ENCODE results near the gene PNPLA1.
A peak's percentile ranks its signal among the peaks of the same experiment; 100 is the strongest.

The PNPLA1 gene

GRCh38 chr6:36232172-36232571 is 37.7 kb upstream of the PNPLA1 start (continued):
- TF ChIP-seq AEBP2 (tag by site-specific recombination; IDR thresholded peaks at IDR 0.05; ENCODE audit: borderline replicate concordance) (no peak), ZNF596 (tag by site-specific recombination; IDR thresholded peaks at IDR 0.05) (no peak), ZNF221 (tag by site-specific recombination; IDR thresholded peaks at IDR 0.05; ENCODE audit: borderline replicate concordance) (no peak), GLIS1 (tag by site-specific recombination; IDR thresholded peaks at IDR 0.05) (no peak), ZNF549 (tag by site-specific recombination; IDR thresholded peaks at IDR 0.05) (no peak), ZBTB21 (tag by site-specific recombination; IDR thresholded peaks at IDR 0.05) (no peak)

GRCh38 chr6:36235309-36235708 is 34.6 kb upstream of the PNPLA1 start:
- TF ChIP-seq FEZF1 (tag by site-specific recombination; IDR thresholded peaks at IDR 0.05) = no peak
- no peak for TF ChIP-seq HOXC10 (CRISPR knock-in tag; IDR thresholded peaks at IDR 0.05)
- TF ChIP-seq ZBTB44 (tag by site-specific recombination; IDR thresholded peaks at IDR 0.05) = no peak
- no peak for TF ChIP-seq ZNF335 (tag by site-specific recombination; conservative IDR thresholded peaks at IDR 0.05)
- no peak for TF ChIP-seq ZNF791 (tag by site-specific recombination; IDR thresholded peaks at IDR 0.05)
- TF ChIP-seq ZNF529 (tag by site-specific recombination; IDR thresholded peaks at IDR 0.05; ENCODE audit: insufficient replicate concordance) = no peak
- TF ChIP-seq ZFP69B (tag by site-specific recombination; IDR thresholded peaks at IDR 0.05) = no peak
- TF ChIP-seq ZIC2 (tag by site-specific recombination; IDR thresholded peaks at IDR 0.05) = peak; percentile 22; the same call in 1 of the 2 replicates
- ChIA-PET POLR2A (no interaction called here), CTCF (no interaction called here)

GRCh38 chr6:36235862-36236261 is 34.0 kb upstream of the PNPLA1 start:
- H3K27ac ChIP-seq (ENCODE audit: extremely low read depth, low read depth, low read length) = no peak overlapping the region
- POLR2A ChIA-PET = no interaction called here
- no peak overlapping the region for H3K4me3 ChIP-seq (ENCODE audit: low read depth, low read length)
- peaks cover 6 to 24% of the 10 kb centered on the region in 2 experiments for H3K36me3 ChIP-seq (ENCODE audit: control insufficient read depth in 2 of 2, insufficient read depth in 1 of 2, low read length in 2 of 2)
- H3K9me3 ChIP-seq (ENCODE audit: control insufficient read depth, insufficient read depth, low read depth, low read length) = no peaks in the 10 kb centered on the region
- no peaks in the 10 kb centered on the region for H3K4me1 ChIP-seq (ENCODE audit: control insufficient read depth, insufficient read depth, low read length)
- CTCF ChIA-PET = interaction anchor here (0.6 kb wide), 1 partner anchor 181 kb away, joined by 3 read pairs; no protein-coding TSS in a partner anchor
- TF ChIP-seq BCL11A (tag by site-specific recombination; IDR thresholded peaks at IDR 0.05; ENCODE audit: low read depth) (no peak), ZNF274 (IDR thresholded peaks at IDR 0.05; ENCODE audit: low read length) (no peak), ZNF274 (tag by site-specific recombination; IDR thresholded peaks at IDR 0.05; ENCODE audit: borderline replicate concordance) (no peak), ZNF670 (tag by site-specific recombination; IDR thresholded peaks at IDR 0.05; ENCODE audit: low read depth) (no peak), ZNF404 (tag by site-specific recombination; IDR thresholded peaks at IDR 0.05) (no peak), ZNF114 (tag by site-specific recombination; IDR thresholded peaks at IDR 0.05) (no peak), ZNF654 (tag by site-specific recombination; IDR thresholded peaks at IDR 0.05; ENCODE audit: low read depth) (no peak), ZNF488 (tag by site-specific recombination; IDR thresholded peaks at IDR 0.05) (no peak), SP2 (tag by site-specific recombination; IDR thresholded peaks at IDR 0.05) (no peak), ZNF626 (tag by site-specific recombination; IDR thresholded peaks at IDR 0.05) (no peak), OSR2 (tag by site-specific recombination; IDR thresholded peaks at IDR 0.05) (no peak), ZNF48 (tag by site-specific recombination; IDR thresholded peaks at IDR 0.05) (no peak), ZNF449 (tag by site-specific recombination; IDR thresholded peaks at IDR 0.05) (no peak), ZBTB44 (tag by site-specific recombination; IDR thresholded peaks at IDR 0.05) (no peak), ZNF624 (tag by site-specific recombination; IDR thresholded peaks at IDR 0.05) (no peak)

More at GRCh38 chr6:36235309-36235708, 34.6 kb upstream of the PNPLA1 start:
- Histone ChIP-seq H3K4me1 (ENCODE audit: control insufficient read depth, insufficient read depth, low read length) (no peaks in the 10 kb centered on the region), H3K36me3 (ENCODE audit: control insufficient read depth in 2 of 2, insufficient read depth in 1 of 2, low read length in 2 of 2) (peaks cover 6 to 30% of the 10 kb centered on the region in 2 experiments), H3K4me3 (ENCODE audit: low read depth, low read length) (no peak overlapping the region), H3K27ac (ENCODE audit: extremely low read depth, low read depth, low read length) (no peak overlapping the region), H3K9me3 (ENCODE audit: control insufficient read depth, insufficient read depth, low read depth, low read length) (no peaks in the 10 kb centered on the region)

Measured in HEK293 (cell line).